ENCODE results near the gene SLC35D1.

GRCh38 chr1:66968574-66968973, 85.4 kb downstream of the SLC35D1 start:
- TF ChIP-seq CTCF (IDR thresholded peaks at IDR 0.05) (no peak), POLR2AphosphoS5 (IDR thresholded peaks at IDR 0.05) (no peak)

Measured in gastroesophageal sphincter (tissue), 3 donors.